ENCODE measurements around the gene GCAT. TPM values are rescaled to one million over a fixed set of nuclear protein-coding genes. Genes with fewer than 3 reads are reported as not detected.
A peak's percentile ranks its signal among the peaks of the same experiment; 100 is the strongest.

The GCAT gene
- polyA plus RNA-seq, 1 of the 3 experiments (the other 2 are of a cell fraction) = 24.2 TPM

DNA sequence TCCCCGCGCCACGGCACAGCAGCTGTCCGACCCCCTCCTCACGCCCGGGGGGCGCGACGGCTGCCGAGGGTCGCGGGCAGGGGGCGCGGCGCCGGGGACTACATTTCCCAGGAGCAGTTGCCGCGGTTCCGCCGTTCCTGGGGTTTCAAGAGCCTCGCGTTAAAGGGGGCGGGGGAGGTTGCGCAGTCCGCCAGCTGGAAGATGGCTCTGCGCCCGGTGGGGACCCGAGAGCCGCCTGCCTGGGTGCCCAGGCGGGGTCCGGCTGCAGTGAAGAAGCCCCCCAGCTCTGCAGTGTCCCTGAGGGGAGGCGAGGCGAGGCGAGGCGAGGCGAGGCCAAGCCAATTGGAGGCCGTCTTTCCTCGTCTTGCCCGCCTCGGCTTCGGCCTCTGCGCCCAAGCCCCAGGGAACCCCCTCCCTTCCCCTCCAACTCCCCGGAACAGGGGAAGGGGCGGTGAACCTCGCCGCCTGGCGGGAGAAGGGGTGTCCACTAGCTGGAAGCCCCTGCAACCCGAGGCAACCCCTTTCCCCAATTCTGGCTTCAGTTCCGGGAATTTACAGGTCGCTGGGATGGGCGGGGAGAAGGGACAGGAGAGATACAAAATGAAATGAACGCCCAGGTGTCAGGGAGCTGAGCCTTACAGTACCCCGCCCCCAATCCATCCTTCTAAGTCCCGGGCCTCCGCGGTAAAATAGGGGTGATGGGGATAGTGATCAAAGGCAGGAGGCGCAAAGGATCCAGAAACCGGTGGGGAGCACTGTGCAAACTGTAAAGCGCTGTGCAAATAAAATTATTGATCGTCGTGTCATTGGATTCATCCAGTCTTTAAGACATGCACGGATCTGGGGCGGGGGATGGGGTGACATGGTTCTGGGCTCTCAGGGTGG is 5.2 kb upstream of the GCAT start:
- H3K9ac ChIP-seq = peak overlapping the region; percentile 66
- ChIA-PET CTCF (interaction anchor here (0.6 to 1.4 kb wide), 4 partner anchors 58 to 194 kb away, joined by 3 read pairs; partner anchors contain the start of gene GGA1), POLR2A (interaction anchor here (1.0 kb wide), 1 partner anchor 10 kb away, joined by 3 read pairs; no protein-coding TSS in a partner anchor)
- DNase-seq = peak; percentile 92
- peak overlapping the region in 1 of 2 experiments; percentile 85; a peak in 2 of 4 replicates for H3K27ac ChIP-seq (ENCODE audit: low read depth in 2 of 2, low read length in 1 of 2)
- no peaks in the 10 kb centered on the region for H3K9me2 ChIP-seq
- H3K79me2 ChIP-seq (ENCODE audit: insufficient read depth) = peaks cover 22% of the 10 kb centered on the region
- no peaks in the 10 kb centered on the region for H3K9me3 ChIP-seq
- H3K36me3 ChIP-seq (replicated peaks in 1 of 2; ENCODE audit: control insufficient read depth in 1 of 2, insufficient read depth in 2 of 2, low read length in 1 of 2) = no peaks in the 10 kb centered on the region
- peaks cover 0 to 28% of the 10 kb centered on the region in 2 experiments; a peak in 2 of 4 replicates for H3K4me1 ChIP-seq (ENCODE audit: control insufficient read depth in 1 of 2, insufficient read depth in 2 of 2, low read depth in 1 of 2, low read length in 1 of 2)
- H2AFZ ChIP-seq (ENCODE audit: low read depth) = peak overlapping the region; percentile 87
- 18% methylated on average over 29 of the region's 63 CpGs for WGBS (ENCODE audit: low lambda C conversion rate)
- H4K20me1 ChIP-seq (ENCODE audit: insufficient read depth) = no peaks in the 10 kb centered on the region
- H3K4me3 ChIP-seq (ENCODE audit: low read depth in 2 of 2, low read length in 1 of 2) = peak overlapping the region; percentile 58 to 68
- peaks cover 14% of the 10 kb centered on the region for H3F3A ChIP-seq (replicated peaks; ENCODE audit: insufficient read depth)
- H3K4me2 ChIP-seq = peak overlapping the region; percentile 96
- no peaks in the 10 kb centered on the region for H3K27me3 ChIP-seq (ENCODE audit: insufficient read depth)
- TF ChIP-seq TCF12 (IDR thresholded peaks at IDR 0.05) = no peak
- TF ChIP-seq, protein P1, sequence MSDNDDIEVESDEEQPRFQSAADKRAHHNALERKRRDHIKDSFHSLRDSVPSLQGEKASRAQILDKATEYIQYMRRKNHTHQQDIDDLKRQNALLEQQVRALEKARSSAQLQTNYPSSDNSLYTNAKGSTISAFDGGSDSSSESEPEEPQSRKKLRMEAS (IDR thresholded peaks at IDR 0.05; ENCODE audit: low read depth) = no peak
- TF ChIP-seq, protein P2, sequence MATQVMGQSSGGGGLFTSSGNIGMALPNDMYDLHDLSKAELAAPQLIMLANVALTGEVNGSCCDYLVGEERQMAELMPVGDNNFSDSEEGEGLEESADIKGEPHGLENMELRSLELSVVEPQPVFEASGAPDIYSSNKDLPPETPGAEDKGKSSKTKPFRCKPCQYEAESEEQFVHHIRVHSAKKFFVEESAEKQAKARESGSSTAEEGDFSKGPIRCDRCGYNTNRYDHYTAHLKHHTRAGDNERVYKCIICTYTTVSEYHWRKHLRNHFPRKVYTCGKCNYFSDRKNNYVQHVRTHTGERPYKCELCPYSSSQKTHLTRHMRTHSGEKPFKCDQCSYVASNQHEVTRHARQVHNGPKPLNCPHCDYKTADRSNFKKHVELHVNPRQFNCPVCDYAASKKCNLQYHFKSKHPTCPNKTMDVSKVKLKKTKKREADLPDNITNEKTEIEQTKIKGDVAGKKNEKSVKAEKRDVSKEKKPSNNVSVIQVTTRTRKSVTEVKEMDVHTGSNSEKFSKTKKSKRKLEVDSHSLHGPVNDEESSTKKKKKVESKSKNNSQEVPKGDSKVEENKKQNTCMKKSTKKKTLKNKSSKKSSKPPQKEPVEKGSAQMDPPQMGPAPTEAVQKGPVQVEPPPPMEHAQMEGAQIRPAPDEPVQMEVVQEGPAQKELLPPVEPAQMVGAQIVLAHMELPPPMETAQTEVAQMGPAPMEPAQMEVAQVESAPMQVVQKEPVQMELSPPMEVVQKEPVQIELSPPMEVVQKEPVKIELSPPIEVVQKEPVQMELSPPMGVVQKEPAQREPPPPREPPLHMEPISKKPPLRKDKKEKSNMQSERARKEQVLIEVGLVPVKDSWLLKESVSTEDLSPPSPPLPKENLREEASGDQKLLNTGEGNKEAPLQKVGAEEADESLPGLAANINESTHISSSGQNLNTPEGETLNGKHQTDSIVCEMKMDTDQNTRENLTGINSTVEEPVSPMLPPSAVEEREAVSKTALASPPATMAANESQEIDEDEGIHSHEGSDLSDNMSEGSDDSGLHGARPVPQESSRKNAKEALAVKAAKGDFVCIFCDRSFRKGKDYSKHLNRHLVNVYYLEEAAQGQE (IDR thresholded peaks at IDR 0.05; ENCODE audit: low read depth, low read length) = no peak
- no peak for TF ChIP-seq YY1 (IDR thresholded peaks at IDR 0.05; ENCODE audit: low read depth)
- TF ChIP-seq NFIC (IDR thresholded peaks at IDR 0.05; ENCODE audit: borderline replicate concordance) = peak; percentile 48; the same call in 1 of the 2 replicates
- no peak for TF ChIP-seq RXRA (IDR thresholded peaks at IDR 0.05; ENCODE audit: borderline replicate concordance, low read depth)
- TF ChIP-seq, protein P3, sequence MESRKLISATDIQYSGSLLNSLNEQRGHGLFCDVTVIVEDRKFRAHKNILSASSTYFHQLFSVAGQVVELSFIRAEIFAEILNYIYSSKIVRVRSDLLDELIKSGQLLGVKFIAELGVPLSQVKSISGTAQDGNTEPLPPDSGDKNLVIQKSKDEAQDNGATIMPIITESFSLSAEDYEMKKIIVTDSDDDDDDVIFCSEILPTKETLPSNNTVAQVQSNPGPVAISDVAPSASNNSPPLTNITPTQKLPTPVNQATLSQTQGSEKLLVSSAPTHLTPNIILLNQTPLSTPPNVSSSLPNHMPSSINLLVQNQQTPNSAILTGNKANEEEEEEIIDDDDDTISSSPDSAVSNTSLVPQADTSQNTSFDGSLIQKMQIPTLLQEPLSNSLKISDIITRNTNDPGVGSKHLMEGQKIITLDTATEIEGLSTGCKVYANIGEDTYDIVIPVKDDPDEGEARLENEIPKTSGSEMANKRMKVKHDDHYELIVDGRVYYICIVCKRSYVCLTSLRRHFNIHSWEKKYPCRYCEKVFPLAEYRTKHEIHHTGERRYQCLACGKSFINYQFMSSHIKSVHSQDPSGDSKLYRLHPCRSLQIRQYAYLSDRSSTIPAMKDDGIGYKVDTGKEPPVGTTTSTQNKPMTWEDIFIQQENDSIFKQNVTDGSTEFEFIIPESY (IDR thresholded peaks at IDR 0.05; ENCODE audit: borderline replicate concordance, low read depth) = peak; percentile 96
- no peak for TF ChIP-seq GATA2 (CRISPR knock-in tag; IDR thresholded peaks at IDR 0.05)
- no peak for TF ChIP-seq SIN3A (IDR thresholded peaks at IDR 0.05; ENCODE audit: borderline replicate concordance, low read depth, low read length)
- TF ChIP-seq SMC3 (IDR thresholded peaks at IDR 0.05; ENCODE audit: low read depth, low read length) = peak; percentile 4; the same call in 1 of the 2 replicates
- no peak for TF ChIP-seq RCOR1 (IDR thresholded peaks at IDR 0.05; ENCODE audit: low read length)
- no peak for TF ChIP-seq JUND (IDR thresholded peaks at IDR 0.05)
- TF ChIP-seq MXI1 (IDR thresholded peaks at IDR 0.05; ENCODE audit: low read depth, low read length) = no peak; the same call in 1 of the 2 replicates
- TF ChIP-seq POLR2AphosphoS5 (IDR thresholded peaks at IDR 0.05; ENCODE audit: low read depth, low read length) = no peak
- no peak for TF ChIP-seq FOXM1 (IDR thresholded peaks at IDR 0.05; ENCODE audit: low read depth)
- TF ChIP-seq RAD21 (IDR thresholded peaks at IDR 0.05; ENCODE audit: low read length) = peak; percentile 11; the same call in 1 of the 2 replicates
- no peak for TF ChIP-seq EZH2phosphoT487 (IDR thresholded peaks at IDR 0.05; ENCODE audit: borderline replicate concordance, low read depth)
- TF ChIP-seq MEF2A (IDR thresholded peaks at IDR 0.05; ENCODE audit: borderline replicate concordance, low read depth) = no peak
- no peak; a peak in 1 of 4 replicates for TF ChIP-seq EP300 (IDR thresholded peaks at IDR 0.05; ENCODE audit: borderline replicate concordance in 1 of 2, low read depth in 1 of 2, low read length in 1 of 2)
- TF ChIP-seq FOSL2 (IDR thresholded peaks at IDR 0.05; ENCODE audit: borderline replicate concordance, low read depth) = no peak
- TF ChIP-seq, protein P4, sequence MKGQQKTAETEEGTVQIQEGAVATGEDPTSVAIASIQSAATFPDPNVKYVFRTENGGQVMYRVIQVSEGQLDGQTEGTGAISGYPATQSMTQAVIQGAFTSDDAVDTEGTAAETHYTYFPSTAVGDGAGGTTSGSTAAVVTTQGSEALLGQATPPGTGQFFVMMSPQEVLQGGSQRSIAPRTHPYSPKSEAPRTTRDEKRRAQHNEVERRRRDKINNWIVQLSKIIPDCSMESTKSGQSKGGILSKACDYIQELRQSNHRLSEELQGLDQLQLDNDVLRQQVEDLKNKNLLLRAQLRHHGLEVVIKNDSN (IDR thresholded peaks at IDR 0.05; ENCODE audit: borderline replicate concordance, low read depth) = no peak
- peak; percentile 44; the same call in 1 of the 2 replicates for TF ChIP-seq NRF1 (IDR thresholded peaks at IDR 0.05; ENCODE audit: low read depth, low read length)
- TF ChIP-seq, protein P5, sequence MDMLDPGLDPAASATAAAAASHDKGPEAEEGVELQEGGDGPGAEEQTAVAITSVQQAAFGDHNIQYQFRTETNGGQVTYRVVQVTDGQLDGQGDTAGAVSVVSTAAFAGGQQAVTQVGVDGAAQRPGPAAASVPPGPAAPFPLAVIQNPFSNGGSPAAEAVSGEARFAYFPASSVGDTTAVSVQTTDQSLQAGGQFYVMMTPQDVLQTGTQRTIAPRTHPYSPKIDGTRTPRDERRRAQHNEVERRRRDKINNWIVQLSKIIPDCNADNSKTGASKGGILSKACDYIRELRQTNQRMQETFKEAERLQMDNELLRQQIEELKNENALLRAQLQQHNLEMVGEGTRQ (IDR thresholded peaks at IDR 0.05; ENCODE audit: borderline replicate concordance, low read depth, low read length) = no peak
- no peak for TF ChIP-seq RFX5 (IDR thresholded peaks at IDR 0.05; ENCODE audit: low read length)
- TF ChIP-seq TEAD4 (IDR thresholded peaks at IDR 0.05; ENCODE audit: borderline replicate concordance, insufficient read depth) = no peak
